Measurements from ENCODE around the gene C3orf80.

Gene C3orf80

DNA sequence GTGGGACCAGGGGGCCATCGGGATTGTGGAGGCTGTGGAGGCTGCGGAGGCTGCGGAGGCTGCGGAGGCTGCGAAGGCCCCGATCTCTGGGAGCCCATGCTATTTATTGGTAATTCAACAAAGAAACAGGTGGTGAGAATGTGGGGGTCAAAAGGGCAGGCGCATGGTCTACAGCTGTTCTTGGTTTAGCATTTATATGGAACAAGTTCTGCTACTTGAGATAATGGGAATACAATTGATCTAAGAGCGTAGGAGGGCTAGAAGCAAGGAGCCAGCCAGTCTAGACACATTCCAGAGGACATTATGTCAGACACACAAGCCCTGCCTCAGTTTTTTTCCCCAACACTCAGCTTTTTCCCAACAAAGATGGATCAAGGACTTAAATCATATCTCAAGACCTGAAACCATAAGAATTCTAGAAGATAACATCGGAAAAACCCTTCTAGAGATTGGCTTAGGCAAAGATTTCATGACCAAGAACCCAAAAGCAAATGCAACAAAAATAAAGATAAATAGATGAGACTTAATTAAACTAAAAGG is 20.1 kb downstream of the C3orf80 start:
- no peak overlapping the region for H2AFZ ChIP-seq (ENCODE audit: low read length)
- no peak overlapping the region for H2BK120ac ChIP-seq (ENCODE audit: low read depth, low read length)
- no peak overlapping the region for H2BK15ac ChIP-seq (ENCODE audit: low read length)
- H3K18ac ChIP-seq (ENCODE audit: low read length) = no peak overlapping the region
- no peaks in the 10 kb centered on the region for H3K9me3 ChIP-seq (replicated peaks in 1 of 2; ENCODE audit: control insufficient read depth in 2 of 2, insufficient read depth in 1 of 2, low read depth in 1 of 2, low read length in 2 of 2)
- H4K8ac ChIP-seq (ENCODE audit: low read depth, low read length) = no peak overlapping the region
- WGBS, 2 donors (ENCODE audit: extremely low coverage in 2 of 2, insufficient read length in 2 of 2, insufficient replicate concordance in 1 of 2) = no CpG with 5 or more reads among the region's 9 CpGs
- H2BK5ac ChIP-seq (ENCODE audit: low read length) = no peak overlapping the region
- H4K91ac ChIP-seq (ENCODE audit: low read depth, low read length, poor library complexity) = no peak overlapping the region
- H2BK12ac ChIP-seq (ENCODE audit: low read length) = no peak overlapping the region
- no peaks in the 10 kb centered on the region for H3K4me1 ChIP-seq (ENCODE audit: control insufficient read depth in 2 of 2, insufficient read depth in 1 of 2, low read depth in 1 of 2, low read length in 2 of 2)
- H2AK5ac ChIP-seq (ENCODE audit: low read depth, low read length) = no peak overlapping the region
- H3K27me3 ChIP-seq (ENCODE audit: control insufficient read depth in 3 of 3, insufficient read depth in 3 of 3, low read depth in 1 of 3, low read length in 3 of 3) = no peaks in the 10 kb centered on the region
- no peaks in the 10 kb centered on the region for H3K79me1 ChIP-seq (ENCODE audit: low read depth, low read length)
- no peaks in the 10 kb centered on the region for H3K36me3 ChIP-seq (replicated peaks in 1 of 2; ENCODE audit: control insufficient read depth in 2 of 2, insufficient read depth in 2 of 2, low read length in 2 of 2)
- H3K27ac ChIP-seq (replicated peaks; ENCODE audit: low read length) = no peak overlapping the region
- H3K9ac ChIP-seq (ENCODE audit: low read depth, low read length, poor library complexity) = no peak overlapping the region
- H3K4me3 ChIP-seq (ENCODE audit: low read length in 2 of 2) = no peak overlapping the region
- no peak overlapping the region for H3K4me2 ChIP-seq (ENCODE audit: insufficient read depth, low read length, poor library complexity, severe bottlenecking)
- H3K14ac ChIP-seq (ENCODE audit: low read length) = no peak overlapping the region
- DNase-seq (ENCODE audit: low spot score) = no peak
- no peak overlapping the region for H3K4ac ChIP-seq (ENCODE audit: low read length)
- no peak overlapping the region for H3K23ac ChIP-seq (ENCODE audit: low read depth, low read length, poor library complexity)

- no peak overlapping the region for H3K18ac ChIP-seq (ENCODE audit: low read length)
- WGBS, 2 donors (ENCODE audit: extremely low coverage in 2 of 2, insufficient read length in 2 of 2, insufficient replicate concordance in 1 of 2) = no CpG with 5 or more reads among the region's 1 CpG
- DNase-seq (ENCODE audit: low spot score) = no peak
- no peak overlapping the region for H2AK5ac ChIP-seq (ENCODE audit: low read depth, low read length)
- H3K27me3 ChIP-seq (ENCODE audit: control insufficient read depth in 3 of 3, insufficient read depth in 3 of 3, low read depth in 1 of 3, low read length in 3 of 3) = no peaks in the 10 kb centered on the region
- no peaks in the 10 kb centered on the region for H3K9me3 ChIP-seq (replicated peaks in 1 of 2; ENCODE audit: control insufficient read depth in 2 of 2, insufficient read depth in 1 of 2, low read depth in 1 of 2, low read length in 2 of 2)
- no peak overlapping the region for H3K4me2 ChIP-seq (ENCODE audit: insufficient read depth, low read length, poor library complexity, severe bottlenecking)
- H4K8ac ChIP-seq (ENCODE audit: low read depth, low read length) = no peak overlapping the region
- no peak overlapping the region for H2BK15ac ChIP-seq (ENCODE audit: low read length)
- no peak overlapping the region for H3K9ac ChIP-seq (ENCODE audit: low read depth, low read length, poor library complexity)
- no peak overlapping the region for H3K14ac ChIP-seq (ENCODE audit: low read length)
- H4K91ac ChIP-seq (ENCODE audit: low read depth, low read length, poor library complexity) = no peak overlapping the region
- H3K23ac ChIP-seq (ENCODE audit: low read depth, low read length, poor library complexity) = no peak overlapping the region
- H3K4me3 ChIP-seq (ENCODE audit: low read length in 2 of 2) = no peak overlapping the region
- no peak overlapping the region for H2BK12ac ChIP-seq (ENCODE audit: low read length)
- H3K4me1 ChIP-seq (ENCODE audit: control insufficient read depth in 2 of 2, insufficient read depth in 1 of 2, low read depth in 1 of 2, low read length in 2 of 2) = no peaks in the 10 kb centered on the region
- no peaks in the 10 kb centered on the region for H3K79me1 ChIP-seq (ENCODE audit: low read depth, low read length)
- H3K36me3 ChIP-seq (replicated peaks in 1 of 2; ENCODE audit: control insufficient read depth in 2 of 2, insufficient read depth in 2 of 2, low read length in 2 of 2) = no peaks in the 10 kb centered on the region
- H2BK5ac ChIP-seq (ENCODE audit: low read length) = no peak overlapping the region
- no peak overlapping the region for H3K27ac ChIP-seq (replicated peaks; ENCODE audit: low read length)
- H2AFZ ChIP-seq (ENCODE audit: low read length) = no peak overlapping the region
- no peak overlapping the region for H2BK120ac ChIP-seq (ENCODE audit: low read depth, low read length)
- H3K4ac ChIP-seq (ENCODE audit: low read length) = no peak overlapping the region
Observed at GRCh38 chr3:160247766-160248165, 22.5 kb downstream of the C3orf80 start.

DNA sequence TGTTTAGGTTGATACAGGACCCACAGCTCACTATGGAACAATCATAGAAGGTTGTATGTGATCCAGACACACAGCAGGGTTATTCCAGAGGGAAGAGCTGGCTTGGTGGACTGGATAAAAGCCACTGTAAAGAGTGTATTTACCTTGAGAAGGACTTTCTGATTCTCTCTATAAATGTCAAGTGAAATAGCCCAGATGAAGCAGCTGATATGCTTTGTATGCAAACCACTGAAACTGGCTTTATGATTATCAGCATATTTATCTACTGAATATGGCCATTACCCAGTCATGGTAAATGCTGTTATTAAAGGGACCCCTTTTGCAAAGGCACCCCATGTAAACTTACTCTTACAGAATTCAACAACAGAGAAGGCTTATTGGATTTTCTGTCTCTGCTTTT is 28.1 kb downstream of the C3orf80 start:
- no peak overlapping the region for H3K23ac ChIP-seq (ENCODE audit: low read depth, low read length, poor library complexity)
- H3K4ac ChIP-seq (ENCODE audit: low read length) = no peak overlapping the region
- H2BK120ac ChIP-seq (ENCODE audit: low read depth, low read length) = no peak overlapping the region
- no peak overlapping the region for H3K4me2 ChIP-seq (ENCODE audit: insufficient read depth, low read length, poor library complexity, severe bottlenecking)
- H4K91ac ChIP-seq (ENCODE audit: low read depth, low read length, poor library complexity) = no peak overlapping the region
- no peak overlapping the region for H2BK5ac ChIP-seq (ENCODE audit: low read length)
- H2AK5ac ChIP-seq (ENCODE audit: low read depth, low read length) = no peak overlapping the region
- H3K9me3 ChIP-seq (replicated peaks in 1 of 2; ENCODE audit: control insufficient read depth in 2 of 2, insufficient read depth in 1 of 2, low read depth in 1 of 2, low read length in 2 of 2) = no peaks in the 10 kb centered on the region
- H3K4me1 ChIP-seq (ENCODE audit: control insufficient read depth in 2 of 2, insufficient read depth in 1 of 2, low read depth in 1 of 2, low read length in 2 of 2) = no peaks in the 10 kb centered on the region
- H3K27me3 ChIP-seq (ENCODE audit: control insufficient read depth in 3 of 3, insufficient read depth in 3 of 3, low read depth in 1 of 3, low read length in 3 of 3) = no peaks in the 10 kb centered on the region
- no peak overlapping the region for H3K27ac ChIP-seq (replicated peaks; ENCODE audit: low read length)
- H2BK15ac ChIP-seq (ENCODE audit: low read length) = no peak overlapping the region
- H2AFZ ChIP-seq (ENCODE audit: low read length) = no peak overlapping the region
- no peak for DNase-seq (ENCODE audit: low spot score)
- H3K9ac ChIP-seq (ENCODE audit: low read depth, low read length, poor library complexity) = no peak overlapping the region
- no peak overlapping the region for H3K14ac ChIP-seq (ENCODE audit: low read length)
- no peak overlapping the region for H2BK12ac ChIP-seq (ENCODE audit: low read length)
- no peaks in the 10 kb centered on the region for H3K79me1 ChIP-seq (ENCODE audit: low read depth, low read length)
- peaks cover 0 to 6% of the 10 kb centered on the region in 2 donors for H3K36me3 ChIP-seq (replicated peaks in 1 of 2; ENCODE audit: control insufficient read depth in 2 of 2, insufficient read depth in 2 of 2, low read length in 2 of 2)
- no peak overlapping the region for H3K18ac ChIP-seq (ENCODE audit: low read length)
- H4K8ac ChIP-seq (ENCODE audit: low read depth, low read length) = no peak overlapping the region
- H3K4me3 ChIP-seq (ENCODE audit: low read length in 2 of 2) = no peak overlapping the region

DNA sequence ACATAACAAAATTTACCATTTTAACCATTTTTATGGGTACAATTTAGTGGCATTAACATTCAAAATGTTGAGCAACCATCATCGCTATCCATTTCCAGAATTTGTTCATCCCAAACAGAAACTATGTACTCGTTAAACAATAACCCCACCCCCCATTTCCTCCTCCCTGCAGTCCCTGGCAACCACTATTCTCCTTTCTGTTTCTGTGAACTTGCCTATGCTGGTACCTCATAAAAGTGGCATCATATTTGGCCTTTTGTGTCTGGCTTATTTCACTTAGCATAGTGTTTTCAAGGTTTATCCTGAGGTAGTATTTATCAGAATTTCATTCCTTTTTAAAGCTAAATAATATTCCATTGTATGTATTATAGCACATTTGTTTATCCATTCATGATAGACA is 32.4 kb downstream of the C3orf80 start:
- H3K14ac ChIP-seq (ENCODE audit: low read length) = no peak overlapping the region
- no CpG with 5 or more reads among the region's 2 CpGs for WGBS, 2 donors (ENCODE audit: extremely low coverage in 2 of 2, insufficient read length in 2 of 2, insufficient replicate concordance in 1 of 2)
- no peak overlapping the region for H3K4ac ChIP-seq (ENCODE audit: low read length)
- no peak overlapping the region for H3K4me2 ChIP-seq (ENCODE audit: insufficient read depth, low read length, poor library complexity, severe bottlenecking)
- H2BK15ac ChIP-seq (ENCODE audit: low read length) = no peak overlapping the region
- H2BK5ac ChIP-seq (ENCODE audit: low read length) = no peak overlapping the region
- no peak overlapping the region for H3K27ac ChIP-seq (replicated peaks; ENCODE audit: low read length)
- no peak overlapping the region for H2AK5ac ChIP-seq (ENCODE audit: low read depth, low read length)
- no peak overlapping the region for H4K91ac ChIP-seq (ENCODE audit: low read depth, low read length, poor library complexity)
- peaks cover 0 to 10% of the 10 kb centered on the region in 2 donors for H3K36me3 ChIP-seq (replicated peaks in 1 of 2; ENCODE audit: control insufficient read depth in 2 of 2, insufficient read depth in 2 of 2, low read length in 2 of 2)
- DNase-seq (ENCODE audit: low spot score) = no peak
- H2BK12ac ChIP-seq (ENCODE audit: low read length) = no peak overlapping the region
- H4K8ac ChIP-seq (ENCODE audit: low read depth, low read length) = no peak overlapping the region
- H3K23ac ChIP-seq (ENCODE audit: low read depth, low read length, poor library complexity) = no peak overlapping the region
- H3K4me1 ChIP-seq (ENCODE audit: control insufficient read depth in 2 of 2, insufficient read depth in 1 of 2, low read depth in 1 of 2, low read length in 2 of 2) = no peaks in the 10 kb centered on the region
- no peaks in the 10 kb centered on the region for H3K9me3 ChIP-seq (replicated peaks in 1 of 2; ENCODE audit: control insufficient read depth in 2 of 2, insufficient read depth in 1 of 2, low read depth in 1 of 2, low read length in 2 of 2)
- H3K18ac ChIP-seq (ENCODE audit: low read length) = no peak overlapping the region
- H3K9ac ChIP-seq (ENCODE audit: low read depth, low read length, poor library complexity) = no peak overlapping the region
- H3K27me3 ChIP-seq (ENCODE audit: control insufficient read depth in 3 of 3, insufficient read depth in 3 of 3, low read depth in 1 of 3, low read length in 3 of 3) = no peaks in the 10 kb centered on the region
- no peak overlapping the region for H2AFZ ChIP-seq (ENCODE audit: low read length)
- H2BK120ac ChIP-seq (ENCODE audit: low read depth, low read length) = no peak overlapping the region
- H3K79me1 ChIP-seq (ENCODE audit: low read depth, low read length) = no peaks in the 10 kb centered on the region
- H3K4me3 ChIP-seq (ENCODE audit: low read length in 2 of 2) = no peak overlapping the region
